PC-3 (cell line): ENCODE results near the gene PDXK. TPM values are rescaled to one million over a fixed set of nuclear protein-coding genes. Genes with fewer than 3 reads are reported as not detected.

ENCODE experiments used
- ATAC-seq: fragments of 200-7000 bp; cut with Tn5 transposase; 2 replicates; pipeline ENCODE4 v1.9.1; 2020; ENCODE audit warnings: mild to moderate bottlenecking, moderate library complexity
- BruUV-seq: library from RNA; stranded (reverse); fragments of 400-500 nt; replicated peaks from 2 replicates; lab custom pipeline; 2021; lab: Mats Ljungman, UMichigan
- CTCF ChIA-PET: fragments of 300-600 bp; sonication (Branson Sonifier 250); formaldehyde crosslinking; loops from one replicate; lab custom pipeline; 2022; ENCODE audit warnings: antibody characterized with exemption; lab: Charles Lee
- POLR2A ChIA-PET: fragments of 300-600 bp; sonication (Branson Sonifier 250); formaldehyde crosslinking; loops from one replicate; lab custom pipeline; 2022; ENCODE audit warnings: antibody characterized with exemption; ENCODE audit not compliant: unreplicated experiment; lab: Charles Lee
- DNase-seq: peaks from one replicate; pipeline ENCODE4 v3.0.0-alpha.2; 2015
- H2AFZ ChIP-seq: fragments of 300-600 bp; sonication (generic); 2 replicates; pipeline ENCODE4 v1.6.0; 2016; ENCODE audit warnings: antibody characterized with exemption, low read length
- H3F3A ChIP-seq: fragments of 300-600 bp; sonication (generic); one replicate; pipeline ENCODE4 v1.6.0; 2017; ENCODE audit warnings: antibody characterized with exemption, low read length, control low read depth, mild to moderate bottlenecking; ENCODE audit not compliant: unreplicated experiment
- H3K27ac ChIP-seq: fragments of 300-600 bp; sonication (generic); 2 replicates; pipeline ENCODE4 v1.5.1; 2016; ENCODE audit warnings: mild to moderate bottlenecking, low read length
- H3K27me3 ChIP-seq: fragments of 300-600 bp; sonication (generic); 2 replicates; pipeline ENCODE4 v1.6.1; 2016; ENCODE audit warnings: low read length, mixed read lengths
- H3K36me3 ChIP-seq: fragments of 300-600 bp; sonication (generic); 2 replicates; pipeline ENCODE4 v1.6.1; 2016; ENCODE audit warnings: low read depth, mixed run types, low read length, mixed read lengths
- H3K4me1 ChIP-seq: fragments of 300-600 bp; sonication (generic); 2 replicates; pipeline ENCODE4 v1.5.1; 2016; ENCODE audit warnings: low read length; ENCODE audit not compliant: insufficient read depth
- H3K4me2 ChIP-seq: fragments of 300-600 bp; sonication (generic); 2 replicates; pipeline ENCODE4 v1.6.0; 2016; ENCODE audit warnings: low read length
- H3K4me3 ChIP-seq: fragments of 300-600 bp; sonication (generic); 2 replicates; pipeline ENCODE4 v1.5.1; 2016; ENCODE audit warnings: mild to moderate bottlenecking, low read length, mixed read lengths
- H3K79me2 ChIP-seq: fragments of 300-600 bp; sonication (generic); 2 replicates; pipeline ENCODE4 v1.6.1; 2017; ENCODE audit warnings: low read length, mixed read lengths
- H3K9ac ChIP-seq: fragments of 300-600 bp; sonication (generic); 2 replicates; pipeline ENCODE4 v1.6.0; 2016; ENCODE audit warnings: mild to moderate bottlenecking, low read length
- H3K9me2 ChIP-seq: fragments of 300-600 bp; sonication (generic); replicated peaks from 2 replicates; pipeline ENCODE4 v1.6.1; 2016; ENCODE audit warnings: mixed run types, low read length, mixed read lengths
- H3K9me3 ChIP-seq: fragments of 300-600 bp; sonication (generic); 2 replicates; pipeline ENCODE4 v1.6.1; 2016; ENCODE audit warnings: low read length, mixed read lengths
- H4K20me1 ChIP-seq: fragments of 300-600 bp; sonication (generic); 2 replicates; pipeline ENCODE4 v1.6.1; 2016; ENCODE audit warnings: low read length, mixed read lengths
- CTCF ChIP-seq: fragments of 300-600 bp; sonication (generic); conservative IDR thresholded peaks from 2 replicates; pipeline ENCODE4 v1.5.1; 2017; ENCODE audit warnings: antibody characterized with exemption, low read depth, mild to moderate bottlenecking, low read length
- EZH2 ChIP-seq: fragments of 300-600 bp; sonication (generic); IDR thresholded peaks from one replicate; pipeline ENCODE4 v1.6.1; 2017; ENCODE audit warnings: antibody characterized with exemption, mild to moderate bottlenecking, low read length; ENCODE audit not compliant: unreplicated experiment
- EZH2phosphoT487 ChIP-seq: fragments of 300-600 bp; sonication (generic); IDR thresholded peaks from 2 replicates; pipeline ENCODE4 v1.6.1; 2018; ENCODE audit warnings: mild to moderate bottlenecking, antibody characterized with exemption, low read length, borderline replicate concordance
- intact Hi-C: fragments of 100-400 bp; cut with micrococcal nuclease; formaldehyde crosslinking; loops from 2 replicates; pipeline ENCODE4 v1.9.0; 2023
- total RNA-seq: library from RNA; depleted of rRNA; stranded (reverse); fragments of >200 nt; gene quantifications from 2 replicates; pipeline ENCODE4 v1.2.3, GENCODE V29; 2014

Gene PDXK
- total RNA-seq, 1 experiment from 2014 or later, result 464 TPM

GRCh38 chr21:43743947-43744346, 25.0 kb downstream of the PDXK start:
- H3K27ac ChIP-seq, result no peak overlapping the region
- intact Hi-C loops, result no loop called here
- ATAC-seq, result no peak

GRCh38 chr21:43744725-43745124, 25.8 kb downstream of the PDXK start:
- BruUV-seq, result TSS peak; percentile 25
- DNase-seq, result no peak
- H3K4me1 ChIP-seq, result no peaks in the 10 kb centered on the region

More at GRCh38 chr21:43743947-43744346, 25.0 kb downstream of the PDXK start:
- ChIA-PET POLR2A (no interaction called here), CTCF (no interaction called here)
- H3K4me2 ChIP-seq, result no peak overlapping the region
- H3K4me1 ChIP-seq, result no peaks in the 10 kb centered on the region
- no peak for DNase-seq
- H3K9me3 ChIP-seq, result no peaks in the 10 kb centered on the region
- TF ChIP-seq CTCF (no peak), EZH2 (no peak), EZH2phosphoT487 (no peak)
- no TSS peak for BruUV-seq
- H4K20me1 ChIP-seq, result 0 out of 2 replicates have a peak, but pooled peaks cover 4% of the 10 kb centered on the region
- no peaks in the 10 kb centered on the region for H3F3A ChIP-seq
- no peaks in the 10 kb centered on the region for H3K27me3 ChIP-seq
- H3K79me2 ChIP-seq, result peaks cover 13% of the 10 kb centered on the region; the same call in 1 of the 2 replicates
- no peak overlapping the region for H2AFZ ChIP-seq
- H3K9ac ChIP-seq, result no peak overlapping the region
- peaks cover 44% of the 10 kb centered on the region for H3K36me3 ChIP-seq
- H3K9me2 ChIP-seq, result no peaks in the 10 kb centered on the region
- H3K4me3 ChIP-seq, result no peak overlapping the region

More at GRCh38 chr21:43744725-43745124, 25.8 kb downstream of the PDXK start:
- Histone ChIP-seq H3K27me3 (no peaks in the 10 kb centered on the region), H3F3A (no peaks in the 10 kb centered on the region), H3K36me3 (peaks cover 46% of the 10 kb centered on the region), H3K79me2 (0 out of 2 replicates have a peak, but pooled peaks cover 7% of the 10 kb centered on the region), H3K9me2 (no peaks in the 10 kb centered on the region), H2AFZ (no peak overlapping the region), H3K4me2 (no peak overlapping the region), H3K9me3 (no peaks in the 10 kb centered on the region), H3K27ac (no peak overlapping the region), H3K4me3 (no peak overlapping the region), H4K20me1 (0 out of 2 replicates have a peak, but pooled peaks cover 4% of the 10 kb centered on the region), H3K9ac (no peak overlapping the region)
- CTCF ChIA-PET, result no interaction called here
- TF ChIP-seq EZH2 (no peak), CTCF (no peak), EZH2phosphoT487 (no peak)
- intact Hi-C loops, result no loop called here
- no peak for ATAC-seq
- POLR2A ChIA-PET, result no interaction called here
